Raji (cell line): ENCODE data around the gene SH3YL1.
A peak's percentile ranks its signal among the peaks of the same experiment; 100 is the strongest.

Experiments
- POLR2A ChIP-seq: IDR thresholded peaks from 2 replicates; pipeline ENCODE4 v1.6.1; 2011; ENCODE audit warnings: low read depth, low read length, control low read depth; ENCODE audit not compliant: insufficient read depth

The SH3YL1 gene

DNA sequence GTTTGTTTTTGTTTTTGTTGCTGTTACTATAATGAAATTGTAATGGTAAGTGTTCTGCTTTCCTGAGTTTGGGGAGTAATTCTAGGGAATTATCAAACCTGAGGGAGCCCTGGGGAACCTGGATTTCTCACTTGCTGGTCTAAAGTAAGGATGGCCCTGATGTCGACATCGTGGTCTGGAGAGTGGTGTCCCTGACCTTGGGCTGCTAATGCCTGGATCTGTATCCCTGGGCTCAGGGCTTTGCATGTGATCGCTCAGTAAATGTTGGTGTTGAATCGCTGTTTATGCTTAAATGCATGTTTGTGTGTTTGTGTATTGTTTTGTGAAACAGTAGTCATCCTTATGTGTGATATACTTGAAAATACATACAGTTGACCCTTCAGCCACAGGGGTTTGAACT lies 7.0 kb upstream of the SH3YL1 start:
- TF ChIP-seq POLR2A: no peak

- no peak for TF ChIP-seq POLR2A
These were observed 5.7 kb upstream of the SH3YL1 start for GRCh38 chr2:269356-270030.

DNA sequence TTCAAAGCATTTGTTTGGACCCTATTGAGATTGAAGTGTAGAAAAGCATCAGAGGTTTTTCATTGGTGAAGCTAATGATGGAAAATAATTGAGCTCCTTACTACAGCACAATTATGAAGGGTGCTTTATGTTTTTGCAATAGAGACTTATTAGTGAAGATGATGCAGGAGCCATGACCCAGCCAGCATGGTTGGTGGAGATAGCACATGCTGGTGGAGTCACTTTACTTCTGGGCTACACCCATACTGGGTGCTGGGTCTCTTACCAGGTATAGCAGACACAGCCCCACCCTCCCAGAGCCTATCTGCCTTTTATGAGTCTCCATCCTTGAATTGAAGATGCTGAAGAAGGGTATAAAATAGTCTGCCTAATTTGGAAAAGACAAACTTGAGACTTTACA lies 4.5 kb upstream of the SH3YL1 start:
- no peak for TF ChIP-seq POLR2A

DNA sequence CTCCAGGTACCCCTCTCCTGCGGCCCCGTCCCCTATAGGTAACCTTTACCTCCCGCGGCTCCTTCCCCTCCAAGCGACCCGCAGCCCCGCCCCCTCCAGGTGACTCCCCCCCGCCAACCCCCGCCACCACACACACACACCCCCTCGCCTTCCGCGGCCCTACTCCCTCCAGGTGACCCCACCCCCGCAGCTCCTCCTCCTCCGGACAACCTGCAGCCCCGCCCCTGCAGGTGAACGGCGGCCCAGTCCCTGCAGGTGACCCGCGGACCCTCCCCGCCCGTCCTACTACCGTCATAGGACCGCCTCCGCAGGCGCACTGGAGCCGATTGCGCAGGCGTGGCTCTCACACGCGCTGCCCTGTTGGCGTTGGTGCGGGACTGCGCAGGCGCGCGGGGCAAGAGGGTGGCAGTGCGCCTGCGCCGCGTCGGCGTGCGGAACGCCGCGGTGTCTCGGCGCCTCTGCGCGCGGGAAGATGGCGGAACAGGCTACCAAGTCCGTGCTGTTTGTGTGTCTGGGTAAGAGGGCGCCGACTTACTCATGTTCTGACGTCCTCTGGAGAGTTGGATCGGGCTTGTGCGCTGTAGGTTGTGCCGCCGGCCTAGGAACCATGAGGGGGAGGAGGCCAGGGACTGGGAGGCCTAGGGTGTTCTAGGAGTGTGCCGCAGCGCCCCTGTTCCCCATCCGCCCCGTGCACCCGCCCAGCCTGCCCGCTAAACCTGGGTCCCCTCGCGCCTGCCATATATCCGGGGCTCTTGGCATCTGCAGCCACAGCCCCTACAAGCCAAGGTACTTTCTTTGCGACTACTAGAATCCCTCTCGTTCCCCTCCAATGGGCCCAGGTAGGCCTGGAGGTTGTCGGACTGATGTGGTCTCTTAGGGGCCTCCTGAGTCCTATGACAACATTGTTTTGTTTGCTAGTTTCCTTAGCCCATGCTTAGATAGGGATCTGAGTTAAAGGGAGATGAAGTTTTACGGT lies 949 bp upstream of the SH3YL1 start, which contains the start of gene ACP1:
Gene ACP1, plus strand, starts transcription at position 455 of the 976 bp plus-strand sequence. Its CDS starts 18 bp downstream, at position 473.
- TF ChIP-seq POLR2A: peak; percentile 98

GRCh38 chr2:263022-263738 lies 652 bp downstream of the SH3YL1 start:
- TF ChIP-seq POLR2A: no peak

DNA sequence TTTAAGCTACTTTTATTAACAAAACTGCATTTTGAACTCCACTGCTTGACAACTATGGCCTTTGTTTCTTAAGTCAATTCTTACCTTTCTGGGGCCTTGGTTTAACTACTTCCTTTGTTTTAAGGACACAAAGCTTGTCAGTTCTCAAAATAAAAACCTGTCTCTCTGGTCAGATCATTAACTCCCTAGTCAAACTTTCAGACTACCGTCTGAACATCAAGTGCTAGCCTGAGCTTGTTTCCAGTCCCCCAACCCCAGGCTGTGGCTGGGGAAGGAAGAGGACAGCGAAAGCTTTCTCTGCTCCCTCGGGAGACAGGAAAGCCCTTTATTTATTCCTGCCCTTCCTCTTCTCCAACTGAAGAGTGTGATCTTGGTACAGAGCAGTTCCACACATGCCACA lies 1.7 kb downstream of the SH3YL1 start:
- no peak for TF ChIP-seq POLR2A

DNA sequence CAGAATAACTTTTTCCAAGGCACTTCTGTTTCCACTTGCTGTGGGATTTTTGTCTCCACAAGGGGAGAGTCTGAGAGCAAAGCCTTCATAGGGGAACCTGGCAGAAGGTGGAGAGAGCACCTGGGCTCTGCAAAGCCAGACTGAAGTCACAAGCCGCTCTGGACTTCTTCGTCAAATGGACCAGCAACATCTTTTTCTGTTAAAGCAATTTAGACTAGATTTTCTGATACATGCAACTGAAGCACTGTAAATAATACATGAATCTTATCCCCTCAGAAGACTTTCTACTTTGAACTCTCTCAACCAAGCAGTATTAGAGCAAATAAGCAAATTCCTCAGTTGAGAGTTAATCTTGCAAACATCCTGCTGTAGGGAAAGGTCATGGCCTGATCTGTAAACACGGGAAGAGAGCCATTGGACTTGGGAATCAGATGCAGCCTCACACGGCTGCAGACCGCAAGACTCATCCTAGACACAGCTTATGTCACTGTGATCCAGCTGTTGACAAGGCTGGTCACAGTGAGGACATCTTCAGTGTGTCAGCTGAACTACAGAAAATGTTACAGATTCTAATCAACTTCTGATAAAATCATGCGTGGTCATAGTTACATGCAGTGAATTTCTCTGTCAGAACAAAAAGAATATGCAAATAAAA lies 3.2 kb downstream of the SH3YL1 start:
- TF ChIP-seq POLR2A: no peak

- TF ChIP-seq POLR2A: no peak
These were observed 4.0 kb downstream of the SH3YL1 start for GRCh38 chr2:259789-260331.

DNA sequence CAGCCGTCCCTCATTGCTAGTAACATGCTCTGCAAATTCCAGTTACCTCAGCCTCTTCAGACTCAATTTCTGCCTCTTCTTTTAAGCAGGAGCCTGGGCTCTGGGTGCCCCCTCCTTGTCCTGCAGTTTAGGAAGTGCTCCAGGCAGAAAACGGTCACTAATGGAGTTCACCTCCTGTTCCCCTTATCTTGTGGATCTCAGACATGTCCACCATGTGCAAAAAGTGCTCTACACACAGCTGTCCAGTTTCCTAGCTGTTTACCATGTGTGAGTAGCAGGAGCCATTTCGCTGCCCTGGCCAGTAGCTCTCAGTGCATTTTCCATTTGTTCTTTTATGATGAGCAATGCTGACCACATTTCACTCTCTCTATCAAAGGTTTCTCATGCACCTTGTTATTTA lies 4.9 kb downstream of the SH3YL1 start:
- no peak for TF ChIP-seq POLR2A

DNA sequence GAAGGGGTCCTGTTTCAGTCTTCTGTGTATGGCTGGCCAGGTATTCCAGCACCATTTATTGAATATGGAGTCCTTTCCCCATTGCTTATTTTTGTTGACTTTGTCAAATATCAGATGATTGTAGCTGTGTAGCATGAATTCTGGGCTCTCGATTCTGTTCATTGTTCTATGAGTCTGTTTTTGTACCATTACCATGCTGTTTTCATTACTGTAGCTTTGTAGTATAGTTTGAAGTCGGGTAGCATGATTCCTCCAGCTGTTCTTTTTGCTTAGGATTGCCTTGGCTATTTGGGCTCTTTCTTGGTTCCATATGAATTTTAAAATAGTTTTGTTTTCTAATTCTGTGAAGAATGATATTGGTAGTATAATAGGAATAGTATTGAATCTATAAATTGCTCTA lies 6.0 kb downstream of the SH3YL1 start:
- no peak for TF ChIP-seq POLR2A

- TF ChIP-seq POLR2A: no peak
These were observed 6.4 kb downstream of the SH3YL1 start for GRCh38 chr2:257429-257828.

GRCh38 chr2:256094-256493 lies 7.7 kb downstream of the SH3YL1 start:
- no peak for TF ChIP-seq POLR2A

- no peak for TF ChIP-seq POLR2A
These were observed 8.6 kb downstream of the SH3YL1 start for GRCh38 chr2:255195-255594.

DNA sequence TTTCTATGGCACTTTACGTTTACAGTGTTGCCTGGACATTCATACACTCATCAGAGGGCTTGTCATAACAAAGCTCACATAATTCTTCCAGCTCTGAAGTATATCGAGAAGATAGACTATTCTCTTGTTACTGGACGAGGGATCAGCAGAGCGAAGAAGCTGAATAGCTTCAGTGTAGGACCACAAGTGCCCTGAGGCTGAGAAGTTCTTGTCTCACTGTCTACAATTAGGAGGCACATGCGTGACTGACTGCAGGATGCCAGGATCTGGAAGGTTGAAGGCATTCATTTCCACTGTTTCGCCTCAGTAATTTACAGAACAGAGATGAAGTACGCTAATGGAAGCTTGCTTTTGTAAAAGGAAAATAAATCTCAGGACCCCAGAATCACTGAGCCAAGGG lies 9.6 kb downstream of the SH3YL1 start:
- TF ChIP-seq POLR2A: no peak

DNA sequence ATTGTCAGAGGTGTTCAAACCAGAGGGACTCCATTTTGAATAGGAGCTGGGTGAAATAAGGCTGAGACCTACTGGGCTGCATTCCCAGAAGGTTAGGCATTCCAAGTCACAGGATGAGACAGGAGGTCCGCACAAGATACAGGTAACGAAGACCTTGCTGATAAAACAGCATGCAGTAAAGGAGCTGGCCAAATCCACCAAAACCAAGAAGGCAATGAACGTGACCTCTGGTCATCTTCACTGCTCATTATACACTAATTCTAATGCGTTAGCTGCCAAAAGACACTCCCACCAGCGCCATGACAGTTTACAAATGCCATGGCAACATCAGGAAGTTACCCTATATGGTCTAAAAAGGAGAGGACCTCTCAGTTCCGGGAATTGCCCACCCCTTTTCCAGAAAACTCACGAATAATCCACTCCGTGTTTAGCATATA lies 10.6 kb downstream of the SH3YL1 start:
- TF ChIP-seq POLR2A: no peak
